ENCODE results near the gene TMEM132C. TPM values are rescaled to one million over a fixed set of nuclear protein-coding genes. Genes with fewer than 3 reads are reported as not detected.

The TMEM132C gene
- total RNA-seq, 3 donors from 2014 or later (not counting 1 experiment from before 2014, with no cell fraction given) = 0.08 to 0.41 TPM; not detected in 1

DNA sequence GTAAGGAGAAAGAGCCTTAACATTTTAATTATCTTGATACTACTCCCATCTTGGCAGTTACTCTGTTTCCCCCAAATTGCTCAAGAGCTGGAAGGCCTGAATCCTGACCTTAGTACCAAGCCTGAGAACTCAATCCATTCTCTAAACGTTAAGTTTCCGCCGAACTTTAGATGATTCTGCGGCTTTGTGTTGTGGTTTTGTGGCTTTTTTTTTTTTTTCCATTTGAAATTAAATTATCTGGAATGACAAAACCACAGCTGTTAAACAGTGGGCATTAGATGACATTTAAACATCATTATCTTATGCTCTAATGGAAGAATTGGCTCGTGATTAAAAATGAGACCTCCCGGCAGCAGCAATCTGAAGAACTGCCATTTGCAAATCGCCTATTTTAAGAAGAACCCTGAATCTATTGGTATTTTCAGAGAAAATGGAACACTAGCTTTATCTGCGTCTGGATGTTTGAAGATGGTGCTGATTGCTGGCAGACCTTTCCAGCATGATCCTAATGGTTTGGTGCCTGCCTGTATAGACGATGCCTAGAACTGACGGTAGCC, 38.4 kb downstream of the TMEM132C start:
- DNase-seq (no peak), ATAC-seq (no peak)
- 87% methylated on average over 8 of the region's 10 CpGs for WGBS (ENCODE audit: insufficient coverage)
- intact Hi-C loops (cut with micrococcal nuclease) = no loop called here
- H3K27ac ChIP-seq (ENCODE audit: low read length) = no peak overlapping the region
- Mint-ChIP-seq H3K4me3 (no peak overlapping the region), H3K36me3 (no peaks in the 10 kb centered on the region), H3K27me3 (ENCODE audit: low read depth in 2 of 2) (peaks cover 0 to 2% of the 10 kb centered on the region in 2 donors), H3K27ac (no peak overlapping the region), H3K9me3 (no peaks in the 10 kb centered on the region), H3K4me1 (no peaks in the 10 kb centered on the region)
- no peaks in the 10 kb centered on the region for H3K27me3 ChIP-seq (ENCODE audit: control insufficient read depth, insufficient read depth, low read length)
- H3K36me3 ChIP-seq (ENCODE audit: control insufficient read depth, insufficient read depth, low read length) = no peaks in the 10 kb centered on the region
- H3K4me3 ChIP-seq (ENCODE audit: low read length) = no peak overlapping the region
- no peaks in the 10 kb centered on the region for H3K4me1 ChIP-seq (ENCODE audit: control insufficient read depth, insufficient read depth, low read length)
- no peaks in the 10 kb centered on the region for H3K9me3 ChIP-seq (ENCODE audit: control insufficient read depth, insufficient read depth, low read length)
- TF ChIP-seq, protein P1, sequence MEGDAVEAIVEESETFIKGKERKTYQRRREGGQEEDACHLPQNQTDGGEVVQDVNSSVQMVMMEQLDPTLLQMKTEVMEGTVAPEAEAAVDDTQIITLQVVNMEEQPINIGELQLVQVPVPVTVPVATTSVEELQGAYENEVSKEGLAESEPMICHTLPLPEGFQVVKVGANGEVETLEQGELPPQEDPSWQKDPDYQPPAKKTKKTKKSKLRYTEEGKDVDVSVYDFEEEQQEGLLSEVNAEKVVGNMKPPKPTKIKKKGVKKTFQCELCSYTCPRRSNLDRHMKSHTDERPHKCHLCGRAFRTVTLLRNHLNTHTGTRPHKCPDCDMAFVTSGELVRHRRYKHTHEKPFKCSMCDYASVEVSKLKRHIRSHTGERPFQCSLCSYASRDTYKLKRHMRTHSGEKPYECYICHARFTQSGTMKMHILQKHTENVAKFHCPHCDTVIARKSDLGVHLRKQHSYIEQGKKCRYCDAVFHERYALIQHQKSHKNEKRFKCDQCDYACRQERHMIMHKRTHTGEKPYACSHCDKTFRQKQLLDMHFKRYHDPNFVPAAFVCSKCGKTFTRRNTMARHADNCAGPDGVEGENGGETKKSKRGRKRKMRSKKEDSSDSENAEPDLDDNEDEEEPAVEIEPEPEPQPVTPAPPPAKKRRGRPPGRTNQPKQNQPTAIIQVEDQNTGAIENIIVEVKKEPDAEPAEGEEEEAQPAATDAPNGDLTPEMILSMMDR (IDR thresholded peaks at IDR 0.05) = no peak

DNA sequence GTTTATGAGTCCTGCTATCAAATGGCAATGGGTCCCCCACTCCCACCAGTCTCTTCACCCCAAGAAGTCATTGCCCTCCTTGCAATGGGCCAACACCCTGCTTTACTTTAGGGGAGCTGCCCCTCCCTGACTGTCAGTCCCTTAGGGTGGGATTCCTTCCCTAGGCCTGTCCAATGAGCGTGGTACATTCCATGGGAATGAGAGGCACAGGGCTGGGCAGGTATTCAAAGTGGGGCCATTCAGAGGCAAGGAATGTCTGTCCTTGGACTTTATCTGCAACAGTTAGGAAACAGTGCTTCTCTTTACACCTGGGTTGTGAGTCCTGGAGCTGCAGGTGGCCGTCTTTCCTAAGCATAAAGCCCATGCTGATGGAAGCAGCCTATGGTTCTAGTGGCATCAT, 40.8 kb downstream of the TMEM132C start:
- Histone ChIP-seq H3K27ac (ENCODE audit: low read length) (no peak overlapping the region), H3K4me1 (ENCODE audit: control insufficient read depth, insufficient read depth, low read length) (no peaks in the 10 kb centered on the region), H3K4me3 (ENCODE audit: low read length) (no peak overlapping the region), H3K9me3 (ENCODE audit: control insufficient read depth, insufficient read depth, low read length) (no peaks in the 10 kb centered on the region), H3K27me3 (ENCODE audit: control insufficient read depth, insufficient read depth, low read length) (no peaks in the 10 kb centered on the region), H3K36me3 (ENCODE audit: control insufficient read depth, insufficient read depth, low read length) (no peaks in the 10 kb centered on the region)
- ATAC-seq (no peak), DNase-seq (no peak)
- Mint-ChIP-seq H3K27ac (no peak overlapping the region), H3K27me3 (ENCODE audit: low read depth in 2 of 2) (peaks cover 0 to 2% of the 10 kb centered on the region in 2 donors), H3K4me1 (no peaks in the 10 kb centered on the region), H3K9me3 (no peaks in the 10 kb centered on the region), H3K36me3 (no peaks in the 10 kb centered on the region), H3K4me3 (no peak overlapping the region)
- intact Hi-C loops (cut with micrococcal nuclease) = no loop called here
- TF ChIP-seq, protein P1 (IDR thresholded peaks at IDR 0.05) = no peak
- 85% methylated on average over 2 of the region's 2 CpGs for WGBS (ENCODE audit: insufficient coverage)

DNA sequence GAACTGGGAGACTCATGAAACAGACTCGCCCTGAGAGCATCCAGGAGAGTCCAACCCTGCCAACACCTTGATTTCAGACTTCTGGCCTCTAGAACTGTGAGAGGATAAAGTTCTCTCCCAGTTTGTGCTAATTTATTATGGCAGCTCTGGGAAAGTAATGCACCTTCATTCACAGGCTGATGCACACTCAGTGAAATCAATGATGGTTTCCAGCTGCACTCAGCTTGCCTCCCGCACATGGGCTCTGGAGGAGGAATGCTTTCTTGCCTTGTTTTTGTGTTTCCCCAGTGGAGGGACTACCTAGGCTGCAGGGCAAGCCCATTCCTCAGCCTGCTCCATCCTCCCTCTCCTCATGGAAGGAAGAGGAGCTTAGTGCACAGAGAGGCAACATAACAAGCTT, 45.7 kb downstream of the TMEM132C start:
- no peak overlapping the region for H3K4me3 Mint-ChIP-seq
- ATAC-seq (no peak), DNase-seq (no peak)
- H3K9me3 ChIP-seq (ENCODE audit: control insufficient read depth, insufficient read depth, low read length) = no peaks in the 10 kb centered on the region
- no peaks in the 10 kb centered on the region for H3K9me3 Mint-ChIP-seq
- no peaks in the 10 kb centered on the region for H3K4me1 ChIP-seq (ENCODE audit: control insufficient read depth, insufficient read depth, low read length)
- peaks cover 20 to 31% of the 10 kb centered on the region in 2 donors for H3K27me3 Mint-ChIP-seq (ENCODE audit: low read depth in 2 of 2)
- H3K4me1 Mint-ChIP-seq = no peaks in the 10 kb centered on the region
- WGBS (ENCODE audit: insufficient coverage) = 83% methylated on average over 2 of the region's 2 CpGs
- TF ChIP-seq, protein P1 (IDR thresholded peaks at IDR 0.05) = no peak
- H3K27me3 ChIP-seq (ENCODE audit: control insufficient read depth, insufficient read depth, low read length) = no peaks in the 10 kb centered on the region
- no peak overlapping the region for H3K4me3 ChIP-seq (ENCODE audit: low read length)
- H3K27ac Mint-ChIP-seq = no peak overlapping the region
- H3K27ac ChIP-seq (ENCODE audit: low read length) = no peak overlapping the region
- H3K36me3 ChIP-seq (ENCODE audit: control insufficient read depth, insufficient read depth, low read length) = no peaks in the 10 kb centered on the region
- H3K36me3 Mint-ChIP-seq = no peaks in the 10 kb centered on the region
- intact Hi-C loops (cut with micrococcal nuclease) = no loop called here

DNA sequence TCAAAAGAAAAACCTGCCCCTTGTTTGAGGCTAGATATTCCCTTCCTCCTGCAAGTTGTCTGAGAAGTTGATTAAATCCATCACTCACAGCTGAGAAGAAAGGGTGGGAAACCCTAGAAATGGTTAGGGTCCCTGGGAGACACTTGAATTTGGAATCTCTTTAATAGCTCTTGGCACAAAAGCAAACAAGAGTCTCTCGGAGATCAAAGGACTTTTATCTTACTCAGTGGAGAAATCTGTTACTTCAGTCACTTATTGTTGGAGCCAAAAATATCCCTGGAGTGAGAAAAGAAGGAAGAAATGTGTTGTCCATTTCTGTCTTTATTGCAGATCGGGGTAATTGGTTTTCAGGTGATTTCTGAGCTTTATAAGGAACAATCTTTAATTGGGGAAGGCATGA, 47.0 kb downstream of the TMEM132C start:
- Histone ChIP-seq H3K9me3 (ENCODE audit: control insufficient read depth, insufficient read depth, low read length) (no peaks in the 10 kb centered on the region), H3K27me3 (ENCODE audit: control insufficient read depth, insufficient read depth, low read length) (no peaks in the 10 kb centered on the region), H3K4me1 (ENCODE audit: control insufficient read depth, insufficient read depth, low read length) (no peaks in the 10 kb centered on the region), H3K27ac (ENCODE audit: low read length) (no peak overlapping the region), H3K36me3 (ENCODE audit: control insufficient read depth, insufficient read depth, low read length) (no peaks in the 10 kb centered on the region), H3K4me3 (ENCODE audit: low read length) (no peak overlapping the region)
- TF ChIP-seq, protein P1 (IDR thresholded peaks at IDR 0.05) = no peak
- intact Hi-C loops (cut with micrococcal nuclease) = no loop called here
- DNase-seq (no peak), ATAC-seq (no peak)
- no peak overlapping the region for H3K4me3 Mint-ChIP-seq
- H3K27ac Mint-ChIP-seq = no peak overlapping the region
- H3K27me3 Mint-ChIP-seq (ENCODE audit: low read depth in 2 of 2) = peaks cover 20 to 31% of the 10 kb centered on the region in 2 donors
- H3K4me1 Mint-ChIP-seq = no peaks in the 10 kb centered on the region
- no peaks in the 10 kb centered on the region for H3K36me3 Mint-ChIP-seq
- no peaks in the 10 kb centered on the region for H3K9me3 Mint-ChIP-seq
- 56% methylated on average over 2 of the region's 2 CpGs for WGBS (ENCODE audit: insufficient coverage)

Data from natural killer cell (primary cell).